MM.1S (cell line): ENCODE results near the gene USP20.

Experiments
- DNase-seq: peaks from one replicate; pipeline ENCODE4 v3.0.0-alpha.2; 2015
- H2AFZ ChIP-seq: fragments of 300-600 bp; sonication (generic); 2 replicates; pipeline ENCODE4 v1.6.0; 2016; ENCODE audit warnings: antibody characterized with exemption, low read length
- H3F3A ChIP-seq: fragments of 300-600 bp; sonication (generic); 2 replicates; pipeline ENCODE4 v1.6.1; 2016; ENCODE audit warnings: mild to moderate bottlenecking, antibody characterized with exemption, low read length, moderate library complexity, mixed read lengths; ENCODE audit not compliant: insufficient read depth
- H3K27ac ChIP-seq: fragments of 300-600 bp; sonication (generic); 2 replicates; pipeline ENCODE4 v1.5.1; 2016; ENCODE audit warnings: mild to moderate bottlenecking, low read length
- H3K27me3 ChIP-seq: fragments of 300-600 bp; sonication (generic); replicated peaks from 2 replicates; pipeline ENCODE4 v1.6.0; 2016; ENCODE audit warnings: low read length; ENCODE audit not compliant: insufficient read depth
- H3K36me3 ChIP-seq: fragments of 300-600 bp; sonication (generic); replicated peaks from 2 replicates; pipeline ENCODE4 v1.6.1; 2016; ENCODE audit warnings: mild to moderate bottlenecking, low read length, mixed read lengths; ENCODE audit not compliant: insufficient read depth
- H3K4me1 ChIP-seq: fragments of 300-600 bp; sonication (generic); 2 replicates; pipeline ENCODE4 v1.6.1; 2016; ENCODE audit warnings: low read length, mixed read lengths
- H3K4me2 ChIP-seq: fragments of 300-600 bp; sonication (generic); 2 replicates; pipeline ENCODE4 v1.6.0; 2016; ENCODE audit warnings: low read depth, low read length
- H3K4me3 ChIP-seq: fragments of 300-600 bp; sonication (generic); 2 replicates; pipeline ENCODE4 v1.5.1; 2016; ENCODE audit warnings: low read length, mixed read lengths
- H3K79me2 ChIP-seq: fragments of 300-600 bp; sonication (generic); 2 replicates; pipeline ENCODE4 v1.6.1; 2016; ENCODE audit warnings: mixed run types, low read length, mixed read lengths
- H3K9ac ChIP-seq: fragments of 300-600 bp; sonication (generic); 2 replicates; pipeline ENCODE4 v1.6.1; 2016; ENCODE audit warnings: low read length, mixed read lengths
- H3K9me2 ChIP-seq: fragments of 300-600 bp; sonication (generic); replicated peaks from 2 replicates; pipeline ENCODE4 v1.6.1; 2016; ENCODE audit warnings: mild to moderate bottlenecking, low read length, mixed read lengths; ENCODE audit not compliant: insufficient read depth
- H3K9me3 ChIP-seq: fragments of 300-600 bp; sonication (generic); replicated peaks from 2 replicates; pipeline ENCODE4 v1.6.1; 2016; ENCODE audit warnings: mild to moderate bottlenecking, low read length, mixed read lengths; ENCODE audit not compliant: insufficient read depth
- H4K20me1 ChIP-seq: fragments of 300-600 bp; sonication (generic); 2 replicates; pipeline ENCODE4 v1.6.1; 2016; ENCODE audit warnings: mild to moderate bottlenecking, low read length, moderate library complexity, mixed read lengths; ENCODE audit not compliant: insufficient read depth
- CTCF ChIP-seq: fragments of 300-600 bp; sonication (generic); IDR thresholded peaks from 2 replicates; pipeline ENCODE4 v1.5.1; 2016; ENCODE audit warnings: antibody characterized with exemption, low read length, mixed read lengths
- EZH2 ChIP-seq: fragments of 300-600 bp; sonication (generic); optimal IDR thresholded peaks from 2 replicates; pipeline ENCODE3; 2017; ENCODE audit warnings: low read depth, mild to moderate bottlenecking, antibody characterized with exemption, low read length, mixed read lengths
- EZH2phosphoT487 ChIP-seq: fragments of 300-600 bp; sonication (generic); IDR thresholded peaks from 2 replicates; pipeline ENCODE4 v1.6.1; 2018; ENCODE audit warnings: antibody characterized with exemption, low read length

The USP20 gene

GRCh38 chr9:129897263-129897662 lies 62.0 kb downstream of the USP20 start:
- H3K9ac ChIP-seq: no peak overlapping the region
- DNase-seq: no peak
- no peaks in the 10 kb centered on the region for H3K27me3 ChIP-seq
- no peaks in the 10 kb centered on the region for H3K79me2 ChIP-seq
- H3K36me3 ChIP-seq: no peaks in the 10 kb centered on the region
- TF ChIP-seq EZH2 (no peak), EZH2phosphoT487 (no peak), CTCF (no peak)
- no peak overlapping the region for H3K27ac ChIP-seq
- peaks cover 24% of the 10 kb centered on the region for H3K4me1 ChIP-seq
- H3F3A ChIP-seq: peaks cover 25% of the 10 kb centered on the region
- no peaks in the 10 kb centered on the region for H4K20me1 ChIP-seq
- H3K4me2 ChIP-seq: no peak overlapping the region
- H3K4me3 ChIP-seq: no peak overlapping the region
- H3K9me3 ChIP-seq: no peaks in the 10 kb centered on the region
- no peaks in the 10 kb centered on the region for H3K9me2 ChIP-seq
- no peak overlapping the region for H2AFZ ChIP-seq

- peaks cover 16% of the 10 kb centered on the region for H3K4me1 ChIP-seq
- H4K20me1 ChIP-seq: no peaks in the 10 kb centered on the region
- no peaks in the 10 kb centered on the region for H3K36me3 ChIP-seq
- H3K4me3 ChIP-seq: no peak overlapping the region
- no peak for DNase-seq
- H3K9me3 ChIP-seq: no peaks in the 10 kb centered on the region
- H3K79me2 ChIP-seq: no peaks in the 10 kb centered on the region
- TF ChIP-seq CTCF (no peak), EZH2 (no peak), EZH2phosphoT487 (no peak)
- H3K27ac ChIP-seq: no peak overlapping the region
- no peak overlapping the region for H2AFZ ChIP-seq
- H3K27me3 ChIP-seq: no peaks in the 10 kb centered on the region
- H3K9me2 ChIP-seq: no peaks in the 10 kb centered on the region
- H3F3A ChIP-seq: peaks cover 21% of the 10 kb centered on the region
- no peak overlapping the region for H3K9ac ChIP-seq
- no peak overlapping the region for H3K4me2 ChIP-seq
Measured at GRCh38 chr9:129898185-129898584, 62.9 kb downstream of the USP20 start.

GRCh38 chr9:129899620-129900019 lies 64.4 kb downstream of the USP20 start:
- no peak overlapping the region for H2AFZ ChIP-seq
- no peak for DNase-seq
- no peaks in the 10 kb centered on the region for H3K9me3 ChIP-seq
- no peak overlapping the region for H3K4me3 ChIP-seq
- H3K79me2 ChIP-seq: no peaks in the 10 kb centered on the region
- TF ChIP-seq EZH2phosphoT487 (no peak), EZH2 (no peak), CTCF (no peak)
- H3K9ac ChIP-seq: no peak overlapping the region
- H3K9me2 ChIP-seq: no peaks in the 10 kb centered on the region
- no peak overlapping the region for H3K27ac ChIP-seq
- peaks cover 13% of the 10 kb centered on the region for H3F3A ChIP-seq
- no peaks in the 10 kb centered on the region for H3K27me3 ChIP-seq
- H4K20me1 ChIP-seq: no peaks in the 10 kb centered on the region
- no peaks in the 10 kb centered on the region for H3K36me3 ChIP-seq
- peaks cover 8% of the 10 kb centered on the region for H3K4me1 ChIP-seq
- no peak overlapping the region for H3K4me2 ChIP-seq
